CD4-positive, alpha-beta T cell treated with Interleukin-12 subunit alpha and Interleukin-12 subunit beta, for 1 hour (primary cell): Measurements from ENCODE around the gene RAI1.

Experiments
- DNase-seq: peaks from one replicate; pipeline ENCODE4 v3.0.0-alpha.2; 2020

RAI1 gene

GRCh38 chr17:17736205-17737183, 55.2 kb downstream of the RAI1 start:
- no peak for DNase-seq

GRCh38 chr17:17737961-17738894, 57.0 kb downstream of the RAI1 start:
- DNase-seq: no peak

GRCh38 chr17:17738901-17739300, 57.6 kb downstream of the RAI1 start:
- DNase-seq: no peak

- DNase-seq: no peak
Observed at GRCh38 chr17:17739388-17740066, 58.3 kb downstream of the RAI1 start.

GRCh38 chr17:17740615-17741348, 59.5 kb downstream of the RAI1 start:
- peak; percentile 73 for DNase-seq

GRCh38 chr17:17741349-17742023, 60.2 kb downstream of the RAI1 start:
- no peak for DNase-seq

GRCh38 chr17:17742133-17742621, 60.9 kb downstream of the RAI1 start:
- no peak for DNase-seq

GRCh38 chr17:17742688-17743390, 61.6 kb downstream of the RAI1 start:
- no peak for DNase-seq

- no peak for DNase-seq
Observed at GRCh38 chr17:17743391-17744112, 62.3 kb downstream of the RAI1 start.

- DNase-seq: no peak
Observed at GRCh38 chr17:17744116-17744515, 62.9 kb downstream of the RAI1 start.

GRCh38 chr17:17745476-17746455, 64.5 kb downstream of the RAI1 start:
- DNase-seq: no peak

- DNase-seq: no peak
Observed at GRCh38 chr17:17748179-17748578, 66.9 kb downstream of the RAI1 start.

GRCh38 chr17:17748604-17749003, 67.3 kb downstream of the RAI1 start:
- no peak for DNase-seq

- no peak for DNase-seq
Observed at GRCh38 chr17:17749025-17749772, 67.9 kb downstream of the RAI1 start.

GRCh38 chr17:17749921-17750320, 68.7 kb downstream of the RAI1 start:
- DNase-seq: peak; percentile 70

GRCh38 chr17:17750881-17751280, 69.6 kb downstream of the RAI1 start:
- peak; percentile 73 for DNase-seq

- DNase-seq: peak; percentile 73
Observed at GRCh38 chr17:17751489-17752088, 70.3 kb downstream of the RAI1 start.
